Body of pancreas (tissue), 4 donors: ENCODE data around the gene UBR1.

Experiments
- CTCF ChIP-seq, 7 experiments: fragments of 450-650 bp in 4 of 7; fragments of 200-600 bp in 3 of 7; sonication (generic) in 3 of 7; IDR thresholded peaks; one replicate each; pipeline ENCODE4 v1.5.1; 2016 to 2019; ENCODE audit warnings: antibody characterized with exemption in 7 of 7
- POLR2A ChIP-seq, 3 donors: fragments of 450-650 bp; IDR thresholded peaks; one replicate each; pipeline ENCODE4 v1.6.1; 2016; ENCODE audit warnings: antibody characterized with exemption in 3 of 3, mild to moderate bottlenecking in 2 of 3

DNA sequence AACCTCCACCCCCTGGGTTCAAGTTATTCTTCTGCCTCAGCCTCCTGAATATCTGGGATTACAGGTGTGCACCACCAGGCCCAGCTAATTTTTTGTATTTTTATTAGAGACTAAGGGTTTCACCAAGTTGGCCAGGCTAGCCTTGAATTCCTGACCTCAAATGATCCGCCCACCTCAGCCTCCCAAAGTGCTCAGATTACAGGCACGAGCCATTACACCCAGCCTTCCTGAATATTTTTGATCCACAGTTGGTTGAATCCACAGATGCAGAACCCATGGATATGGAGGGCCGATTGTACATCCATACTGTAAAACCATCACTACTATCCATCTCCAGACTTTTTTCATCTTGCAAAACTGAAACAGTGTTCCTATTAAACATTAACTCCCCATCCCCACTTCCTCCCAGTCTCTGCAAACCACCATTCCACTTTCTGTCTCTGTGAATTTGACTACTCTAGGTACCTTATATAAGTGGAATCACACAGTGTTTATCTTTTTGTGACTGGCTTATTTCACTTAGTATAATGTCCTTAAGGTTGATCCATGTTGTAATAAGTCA is 19.3 kb upstream of the UBR1 start:
- TF ChIP-seq CTCF (IDR thresholded peaks at IDR 0.05) (no peak), POLR2A (IDR thresholded peaks at IDR 0.05) (no peak)
